HepG2 (cell line): ENCODE measurements around the gene TWIST2. TPM values are rescaled to one million over a fixed set of nuclear protein-coding genes. Genes with fewer than 3 reads are reported as not detected.

ENCODE experiments used
- ATAC-seq: fragments of 200-7000 bp; cut with Tn5 transposase; 3 replicates; pipeline ENCODE4 v1.9.1; 2020; ENCODE audit warnings: mild to moderate bottlenecking, moderate library complexity
- BruUV-seq: library from RNA; stranded (reverse); fragments of 400-500 nt; replicated peaks from 2 replicates; lab custom pipeline; 2021; lab: Mats Ljungman, UMichigan
- CTCF ChIA-PET: fragments of 300-600 bp; formaldehyde crosslinking; extraction: SDS; loops from one replicate; lab custom pipeline; 2021; ENCODE audit warnings: low total read pairs, inconsistent platforms, low intra/inter-chr PET ratio; lab: Yijun Ruan, JAX
- POLR2A ChIA-PET: fragments of 350-600 bp; sonication (Branson Sonifier 250); formaldehyde crosslinking; loops from one replicate; lab custom pipeline; 2020; ENCODE audit warnings: antibody characterized with exemption, inconsistent platforms; lab: Yijun Ruan, JAX
- DNase-seq: peaks from one replicate; pipeline ENCODE4 v3.0.0-alpha.2; 2015; ENCODE audit warnings: low spot score
- FAIRE-seq: peaks from 3 replicates; lab custom pipeline; 2011; peaks lifted over from hg19 to GRCh38; lab: Jason Lieb, UNC
- H2AFZ ChIP-seq: one replicate; pipeline ENCODE4 v1.6.1; 2011; ENCODE audit warnings: low read length, inconsistent platforms
- H3K27ac ChIP-seq: fragments of 300-600 bp; 3 replicates; pipeline ENCODE4 v1.8.0; 2011; ENCODE audit warnings: mixed run types, mild to moderate bottlenecking, mixed read lengths, low read length, inconsistent platforms; ENCODE audit not compliant: insufficient read depth; ENCODE audit errors: extremely low read length
- H3K27me3 ChIP-seq, 2 experiments: fragments of 200-600 bp in 1 of 2; 2 replicates in 1 of 2; 3 replicates in 1 of 2; pipeline versions ENCODE4 v1.6.0 to v1.8.0; 2011; ENCODE audit warnings: low read length in 2 of 2, mild to moderate bottlenecking in 2 of 2, moderate library complexity in 2 of 2, inconsistent platforms in 1 of 2; ENCODE audit not compliant: insufficient read depth in 2 of 2, control insufficient read depth in 1 of 2
- H3K36me3 ChIP-seq, 2 experiments: fragments of 200-600 bp in 1 of 2; replicated peaks in 1 of 2; 2 replicates in 1 of 2; 3 replicates in 1 of 2; pipeline versions ENCODE4 v1.5.1 to v1.8.0; 2011; ENCODE audit warnings: low read length in 2 of 2, inconsistent platforms in 1 of 2; ENCODE audit not compliant: insufficient read depth in 2 of 2, control insufficient read depth in 1 of 2
- H3K4me1 ChIP-seq: 2 replicates; pipeline ENCODE4 v1.5.1; 2012; ENCODE audit warnings: low read length, inconsistent platforms; ENCODE audit not compliant: insufficient read depth
- H3K4me2 ChIP-seq: 2 replicates; pipeline ENCODE4 v1.6.0; 2011; ENCODE audit warnings: low read depth, low read length, inconsistent platforms
- H3K4me3 ChIP-seq, 3 experiments: fragments of 200-600 bp in 1 of 3; sonication (generic), shearing (Covaris generic) in 1 of 3; replicated peaks in 1 of 3; 2 replicates each; pipeline ENCODE4 v1.5.1; 2011 to 2016; ENCODE audit warnings: low read length in 3 of 3, inconsistent platforms in 2 of 3, low read depth in 2 of 3, mild to moderate bottlenecking in 2 of 3, control low read depth in 1 of 3, mixed read lengths in 1 of 3; ENCODE audit not compliant: insufficient read depth in 1 of 3
- H3K79me2 ChIP-seq: one replicate; pipeline ENCODE4 v1.6.1; 2011; ENCODE audit warnings: low read length, inconsistent platforms; ENCODE audit not compliant: insufficient read depth
- H3K9ac ChIP-seq: 2 replicates; pipeline ENCODE4 v1.6.0; 2011; ENCODE audit warnings: mild to moderate bottlenecking, low read depth, low read length, inconsistent platforms; ENCODE audit not compliant: insufficient read depth
- H3K9me3 ChIP-seq: 2 replicates; pipeline ENCODE4 v1.5.1; 2012; ENCODE audit warnings: mild to moderate bottlenecking, low read length
- H4K20me1 ChIP-seq: 2 replicates; pipeline ENCODE4 v1.6.0; 2011; ENCODE audit warnings: inconsistent platforms, mild to moderate bottlenecking, low read length, moderate library complexity; ENCODE audit not compliant: insufficient read depth
- CAMTA2 ChIP-seq: sonication (generic); formaldehyde crosslinking; IDR thresholded peaks from 2 replicates; pipeline ENCODE4 v1.4.0; 2020; ENCODE audit warnings: mild to moderate bottlenecking, missing genetic modification reagents, borderline replicate concordance
- CBX2 ChIP-seq, 2 experiments: fragments of 200-600 bp in 1 of 2; sonication (generic); formaldehyde crosslinking in 1 of 2; IDR thresholded peaks; 2 replicates each; pipeline versions ENCODE4 v1.7.0 to v1.8.1; 2018 to 2022; ENCODE audit warnings: low read depth in 2 of 2, low read length in 1 of 2, mild to moderate bottlenecking in 1 of 2, missing genetic modification reagents in 1 of 2
- NR2F2 ChIP-seq: IDR thresholded peaks from 2 replicates; pipeline ENCODE4 v1.6.1; 2012; ENCODE audit warnings: low read depth, inconsistent platforms, borderline replicate concordance
- PHF5A ChIP-seq: IDR thresholded peaks from one replicate; pipeline ENCODE4 v1.6.1; 2018; ENCODE audit warnings: low read depth, missing genetic modification reagents; ENCODE audit not compliant: unreplicated experiment
- SIN3B ChIP-seq: fragments of 150-350 bp; IDR thresholded peaks from 2 replicates; pipeline ENCODE4 v1.6.1; 2014; ENCODE audit warnings: low read length
- SRSF9 ChIP-seq: fragments of 200-400 bp; formaldehyde crosslinking; IDR thresholded peaks from 2 replicates; pipeline ENCODE4 v1.6.1; 2018; ENCODE audit warnings: borderline replicate concordance, mild to moderate bottlenecking, low read depth, low read length; ENCODE audit not compliant: insufficient read depth, poor library complexity, severe bottlenecking
- WGBS: methylation state at CpG from one replicate; pipeline ENCODE4 v1.1.6; 2017; ENCODE audit warnings: low lambda C conversion rate; 5-methylcytosine and 5-hydroxymethylcytosine counted together
- in situ Hi-C: cut with HindIII; loops from 2 replicates; pipeline ENCODE4 v1.10.0; 2017; ENCODE audit warnings: low pct_unique_long_range_greater_than_20kb; ENCODE audit not compliant: extremely low pct_ligation_motif_present
- intact Hi-C: fragments of 100-400 bp; cut with micrococcal nuclease; formaldehyde crosslinking; loops from one replicate; pipeline ENCODE4 v1.10.0; 2022; ENCODE audit not compliant: unreplicated experiment
- polyA plus RNA-seq, 8 experiments: library from polyadenylated mRNA; depleted of rRNA in 3 of 8; stranded (reverse) in 7 of 8; unstranded in 1 of 8; fragments of >200 nt; fragmentation: Illumina TruSeq in 4 of 8; extraction: Trizol in 4 of 8; gene quantifications; 2 replicates each; pipeline versions ENCODE4 v1.2.1 to v1.2.3, GENCODE V29; 2011 to 2016; ENCODE audit warnings: low read depth in 4 of 8, missing spikeins in 1 of 8, mixed read lengths in 1 of 8; ENCODE audit not compliant: insufficient read depth in 1 of 8
- total RNA-seq, 5 experiments: library from RNA; depleted of rRNA; stranded (reverse); fragments of >200 nt; fragmentation: Illumina TruSeq; extraction: Trizol; gene quantifications; 2 replicates each; pipeline ENCODE4 v1.2.3, GENCODE V29; 2016; ENCODE audit warnings: low read depth in 1 of 5
- TF ChIP-seq, protein P1 (sequence below): sonication (generic); formaldehyde crosslinking; conservative IDR thresholded peaks from 2 replicates; pipeline ENCODE4 v1.4.0; 2020; ENCODE audit warnings: missing genetic modification reagents
- TF ChIP-seq, protein P2 (sequence below): sonication (generic); formaldehyde crosslinking; IDR thresholded peaks from 2 replicates; pipeline ENCODE4 v1.8.1; 2023; ENCODE audit warnings: mild to moderate bottlenecking, missing genetic modification reagents
- TF ChIP-seq, protein P3 (sequence below): sonication (generic); formaldehyde crosslinking; IDR thresholded peaks from 2 replicates; pipeline ENCODE4 v1.5.1; 2020; ENCODE audit warnings: mild to moderate bottlenecking, missing genetic modification reagents, moderate library complexity
- TF ChIP-seq, protein P4 (sequence below): sonication (generic); formaldehyde crosslinking; IDR thresholded peaks from 2 replicates; pipeline ENCODE4 v1.4.0; 2020; ENCODE audit warnings: mild to moderate bottlenecking, missing genetic modification reagents, borderline replicate concordance
- TF ChIP-seq, protein P5 (sequence below): sonication (generic); formaldehyde crosslinking; IDR thresholded peaks from 2 replicates; pipeline ENCODE4 v1.5.0; 2020; ENCODE audit warnings: missing genetic modification reagents

The TWIST2 gene
- total and polyA plus RNA-seq, 2 of the 13 experiments (the other 11 are each of a cell fraction or from before 2014, with no cell fraction given), result 0.08 to 0.11 TPM

DNA sequence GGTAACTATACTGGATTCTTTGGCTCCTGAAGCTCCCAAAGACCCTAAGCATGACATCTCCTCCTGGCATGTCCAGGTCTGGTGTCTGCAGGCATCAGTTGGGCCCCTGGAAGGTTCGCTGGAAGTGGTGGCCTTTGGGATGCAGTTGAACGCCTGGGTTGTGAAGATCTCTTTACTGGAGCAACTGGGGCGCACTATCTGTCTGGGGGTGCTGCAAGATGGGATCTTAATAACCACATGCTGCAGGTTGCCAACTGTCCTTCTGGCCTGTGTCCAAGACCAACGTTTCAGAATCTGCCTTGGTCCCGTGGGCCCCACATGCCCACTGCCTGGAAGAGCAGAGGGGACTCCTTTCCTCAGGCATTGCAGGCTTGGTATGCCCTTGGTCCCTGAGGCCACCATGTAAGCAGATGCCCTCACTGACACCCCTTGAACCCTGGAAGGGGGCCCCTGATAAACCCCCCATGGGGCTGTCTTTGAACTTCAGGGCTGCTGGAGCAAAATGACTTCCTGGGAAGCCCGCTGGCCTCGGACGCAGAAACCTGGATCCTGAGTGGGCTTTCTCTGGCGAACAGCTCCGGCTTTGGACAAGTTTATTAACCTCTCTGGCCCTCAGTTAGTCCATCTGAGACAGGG, 101.9 kb downstream of the TWIST2 start:
- H3K9ac ChIP-seq, result no peak overlapping the region
- H4K20me1 ChIP-seq, result no peaks in the 10 kb centered on the region
- H2AFZ ChIP-seq, result no peak overlapping the region
- H3K4me2 ChIP-seq, result no peak overlapping the region
- H3K27me3 ChIP-seq, result peaks cover 10 to 52% of the 10 kb centered on the region in 2 experiments
- no peaks in the 10 kb centered on the region for H3K79me2 ChIP-seq
- FAIRE-seq, result no peak
- DNase-seq, result no peak
- ATAC-seq, result no peak
- H3K4me3 ChIP-seq, result no peak overlapping the region
- H3K27ac ChIP-seq, result no peak overlapping the region
- no peaks in the 10 kb centered on the region for H3K36me3 ChIP-seq
- ChIA-PET CTCF (no interaction called here), POLR2A (no interaction called here)
- intact Hi-C loops, result loop anchor here (5.0 kb wide), 2 partner anchors 123 to 228 kb away; no protein-coding TSS in a partner anchor
- H3K9me3 ChIP-seq, result no peaks in the 10 kb centered on the region
- BruUV-seq, result no TSS peak
- H3K4me1 ChIP-seq, result no peaks in the 10 kb centered on the region
- in situ Hi-C loops, result no loop called here
- 10% methylated on average over 4 of the region's 10 CpGs for WGBS
- TF ChIP-seq, protein P1, sequence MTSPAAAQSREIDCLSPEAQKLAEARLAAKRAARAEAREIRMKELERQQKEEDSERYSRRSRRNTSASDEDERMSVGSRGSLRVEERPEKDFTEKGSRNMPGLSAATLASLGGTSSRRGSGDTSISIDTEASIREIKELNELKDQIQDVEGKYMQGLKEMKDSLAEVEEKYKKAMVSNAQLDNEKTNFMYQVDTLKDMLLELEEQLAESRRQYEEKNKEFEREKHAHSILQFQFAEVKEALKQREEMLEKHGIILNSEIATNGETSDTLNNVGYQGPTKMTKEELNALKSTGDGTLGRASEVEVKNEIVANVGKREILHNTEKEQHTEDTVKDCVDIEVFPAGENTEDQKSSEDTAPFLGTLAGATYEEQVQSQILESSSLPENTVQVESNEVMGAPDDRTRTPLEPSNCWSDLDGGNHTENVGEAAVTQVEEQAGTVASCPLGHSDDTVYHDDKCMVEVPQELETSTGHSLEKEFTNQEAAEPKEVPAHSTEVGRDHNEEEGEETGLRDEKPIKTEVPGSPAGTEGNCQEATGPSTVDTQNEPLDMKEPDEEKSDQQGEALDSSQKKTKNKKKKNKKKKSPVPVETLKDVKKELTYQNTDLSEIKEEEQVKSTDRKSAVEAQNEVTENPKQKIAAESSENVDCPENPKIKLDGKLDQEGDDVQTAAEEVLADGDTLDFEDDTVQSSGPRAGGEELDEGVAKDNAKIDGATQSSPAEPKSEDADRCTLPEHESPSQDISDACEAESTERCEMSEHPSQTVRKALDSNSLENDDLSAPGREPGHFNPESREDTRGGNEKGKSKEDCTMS (CRISPR knock-in tag), result no peak
- TF ChIP-seq PHF5A (no peak), NR2F2 (no peak), CAMTA2 (CRISPR knock-in tag) (no peak), SIN3B (no peak), SRSF9 (no peak), CBX2 (IDR thresholded peaks at IDR 0.05; ENCODE audit: low read depth, low read length) (no peak), CBX2 (CRISPR knock-in tag; IDR thresholded peaks at IDR 0.05; ENCODE audit: low read depth) (no peak)
- TF ChIP-seq, protein P2, sequence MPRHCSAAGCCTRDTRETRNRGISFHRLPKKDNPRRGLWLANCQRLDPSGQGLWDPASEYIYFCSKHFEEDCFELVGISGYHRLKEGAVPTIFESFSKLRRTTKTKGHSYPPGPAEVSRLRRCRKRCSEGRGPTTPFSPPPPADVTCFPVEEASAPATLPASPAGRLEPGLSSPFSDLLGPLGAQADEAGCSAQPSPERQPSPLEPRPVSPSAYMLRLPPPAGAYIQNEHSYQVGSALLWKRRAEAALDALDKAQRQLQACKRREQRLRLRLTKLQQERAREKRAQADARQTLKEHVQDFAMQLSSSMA (CRISPR knock-in tag), result no peak
- TF ChIP-seq, protein P3, sequence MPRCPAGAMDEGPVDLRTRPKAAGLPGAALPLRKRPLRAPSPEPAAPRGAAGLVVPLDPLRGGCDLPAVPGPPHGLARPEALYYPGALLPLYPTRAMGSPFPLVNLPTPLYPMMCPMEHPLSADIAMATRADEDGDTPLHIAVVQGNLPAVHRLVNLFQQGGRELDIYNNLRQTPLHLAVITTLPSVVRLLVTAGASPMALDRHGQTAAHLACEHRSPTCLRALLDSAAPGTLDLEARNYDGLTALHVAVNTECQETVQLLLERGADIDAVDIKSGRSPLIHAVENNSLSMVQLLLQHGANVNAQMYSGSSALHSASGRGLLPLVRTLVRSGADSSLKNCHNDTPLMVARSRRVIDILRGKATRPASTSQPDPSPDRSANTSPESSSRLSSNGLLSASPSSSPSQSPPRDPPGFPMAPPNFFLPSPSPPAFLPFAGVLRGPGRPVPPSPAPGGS, result no peak
- TF ChIP-seq, protein P4, sequence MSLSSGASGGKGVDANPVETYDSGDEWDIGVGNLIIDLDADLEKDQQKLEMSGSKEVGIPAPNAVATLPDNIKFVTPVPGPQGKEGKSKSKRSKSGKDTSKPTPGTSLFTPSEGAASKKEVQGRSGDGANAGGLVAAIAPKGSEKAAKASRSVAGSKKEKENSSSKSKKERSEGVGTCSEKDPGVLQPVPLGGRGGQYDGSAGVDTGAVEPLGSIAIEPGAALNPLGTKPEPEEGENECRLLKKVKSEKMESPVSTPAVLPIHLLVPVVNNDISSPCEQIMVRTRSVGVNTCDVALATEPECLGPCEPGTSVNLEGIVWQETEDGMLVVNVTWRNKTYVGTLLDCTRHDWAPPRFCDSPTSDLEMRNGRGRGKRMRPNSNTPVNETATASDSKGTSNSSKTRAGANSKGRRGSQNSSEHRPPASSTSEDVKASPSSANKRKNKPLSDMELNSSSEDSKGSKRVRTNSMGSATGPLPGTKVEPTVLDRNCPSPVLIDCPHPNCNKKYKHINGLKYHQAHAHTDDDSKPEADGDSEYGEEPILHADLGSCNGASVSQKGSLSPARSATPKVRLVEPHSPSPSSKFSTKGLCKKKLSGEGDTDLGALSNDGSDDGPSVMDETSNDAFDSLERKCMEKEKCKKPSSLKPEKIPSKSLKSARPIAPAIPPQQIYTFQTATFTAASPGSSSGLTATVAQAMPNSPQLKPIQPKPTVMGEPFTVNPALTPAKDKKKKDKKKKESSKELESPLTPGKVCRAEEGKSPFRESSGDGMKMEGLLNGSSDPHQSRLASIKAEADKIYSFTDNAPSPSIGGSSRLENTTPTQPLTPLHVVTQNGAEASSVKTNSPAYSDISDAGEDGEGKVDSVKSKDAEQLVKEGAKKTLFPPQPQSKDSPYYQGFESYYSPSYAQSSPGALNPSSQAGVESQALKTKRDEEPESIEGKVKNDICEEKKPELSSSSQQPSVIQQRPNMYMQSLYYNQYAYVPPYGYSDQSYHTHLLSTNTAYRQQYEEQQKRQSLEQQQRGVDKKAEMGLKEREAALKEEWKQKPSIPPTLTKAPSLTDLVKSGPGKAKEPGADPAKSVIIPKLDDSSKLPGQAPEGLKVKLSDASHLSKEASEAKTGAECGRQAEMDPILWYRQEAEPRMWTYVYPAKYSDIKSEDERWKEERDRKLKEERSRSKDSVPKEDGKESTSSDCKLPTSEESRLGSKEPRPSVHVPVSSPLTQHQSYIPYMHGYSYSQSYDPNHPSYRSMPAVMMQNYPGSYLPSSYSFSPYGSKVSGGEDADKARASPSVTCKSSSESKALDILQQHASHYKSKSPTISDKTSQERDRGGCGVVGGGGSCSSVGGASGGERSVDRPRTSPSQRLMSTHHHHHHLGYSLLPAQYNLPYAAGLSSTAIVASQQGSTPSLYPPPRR (CRISPR knock-in tag), result no peak
- TF ChIP-seq, protein P5, sequence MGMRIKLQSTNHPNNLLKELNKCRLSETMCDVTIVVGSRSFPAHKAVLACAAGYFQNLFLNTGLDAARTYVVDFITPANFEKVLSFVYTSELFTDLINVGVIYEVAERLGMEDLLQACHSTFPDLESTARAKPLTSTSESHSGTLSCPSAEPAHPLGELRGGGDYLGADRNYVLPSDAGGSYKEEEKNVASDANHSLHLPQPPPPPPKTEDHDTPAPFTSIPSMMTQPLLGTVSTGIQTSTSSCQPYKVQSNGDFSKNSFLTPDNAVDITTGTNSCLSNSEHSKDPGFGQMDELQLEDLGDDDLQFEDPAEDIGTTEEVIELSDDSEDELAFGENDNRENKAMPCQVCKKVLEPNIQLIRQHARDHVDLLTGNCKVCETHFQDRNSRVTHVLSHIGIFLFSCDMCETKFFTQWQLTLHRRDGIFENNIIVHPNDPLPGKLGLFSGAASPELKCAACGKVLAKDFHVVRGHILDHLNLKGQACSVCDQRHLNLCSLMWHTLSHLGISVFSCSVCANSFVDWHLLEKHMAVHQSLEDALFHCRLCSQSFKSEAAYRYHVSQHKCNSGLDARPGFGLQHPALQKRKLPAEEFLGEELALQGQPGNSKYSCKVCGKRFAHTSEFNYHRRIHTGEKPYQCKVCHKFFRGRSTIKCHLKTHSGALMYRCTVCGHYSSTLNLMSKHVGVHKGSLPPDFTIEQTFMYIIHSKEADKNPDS (CRISPR knock-in tag), result no peak
